GM19193 (cell line): Measurements from ENCODE around the gene IDI2.
A peak's percentile ranks its signal among the peaks of the same experiment; 100 is the strongest.

Source experiments
- POLR2A ChIP-seq: IDR thresholded peaks from 4 replicates; pipeline ENCODE4 v1.6.1; 2011; ENCODE audit not compliant: insufficient read depth, insufficient read length; ENCODE audit errors: extremely low read depth

The IDI2 gene

DNA sequence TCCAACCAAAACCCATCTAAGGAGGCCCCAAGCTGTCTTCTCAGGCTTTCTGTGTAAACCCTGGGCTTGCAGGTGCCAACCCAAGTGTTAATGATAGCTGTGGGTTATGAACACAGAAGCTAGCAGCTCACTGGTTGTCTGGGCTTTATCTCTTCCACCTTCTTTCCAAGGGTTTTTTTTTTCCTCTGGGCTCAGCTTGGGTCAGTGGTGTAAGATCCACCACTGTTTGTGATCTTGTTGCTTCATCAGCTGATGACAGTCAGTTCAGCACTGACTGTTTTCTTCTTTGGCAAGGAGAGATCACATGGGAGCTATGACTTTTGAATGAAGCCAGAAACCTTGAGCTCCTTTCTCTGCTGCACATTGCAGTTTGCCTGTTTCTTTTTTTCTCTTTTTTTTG is 32.8 kb downstream of the IDI2 start:
- no peak for TF ChIP-seq POLR2A

DNA sequence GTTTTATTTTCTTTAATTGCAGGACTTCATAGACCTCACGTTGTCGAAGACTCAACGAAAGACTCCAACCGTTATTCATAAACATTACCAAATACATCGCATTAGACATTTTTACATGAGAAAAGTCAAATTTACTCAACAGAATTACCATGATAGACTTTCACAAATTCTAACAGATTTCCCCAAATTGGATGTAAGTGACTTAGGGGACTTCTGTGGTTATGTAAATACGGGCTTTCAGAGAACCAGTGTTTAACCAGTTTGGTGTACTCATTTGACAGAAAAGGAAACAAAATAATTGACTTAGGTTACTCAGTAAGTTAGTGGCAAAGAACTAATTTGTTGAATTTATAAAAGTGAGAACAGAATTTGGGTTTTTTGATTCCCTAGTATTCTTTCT is 33.2 kb downstream of the IDI2 start:
- no peak for TF ChIP-seq POLR2A

DNA sequence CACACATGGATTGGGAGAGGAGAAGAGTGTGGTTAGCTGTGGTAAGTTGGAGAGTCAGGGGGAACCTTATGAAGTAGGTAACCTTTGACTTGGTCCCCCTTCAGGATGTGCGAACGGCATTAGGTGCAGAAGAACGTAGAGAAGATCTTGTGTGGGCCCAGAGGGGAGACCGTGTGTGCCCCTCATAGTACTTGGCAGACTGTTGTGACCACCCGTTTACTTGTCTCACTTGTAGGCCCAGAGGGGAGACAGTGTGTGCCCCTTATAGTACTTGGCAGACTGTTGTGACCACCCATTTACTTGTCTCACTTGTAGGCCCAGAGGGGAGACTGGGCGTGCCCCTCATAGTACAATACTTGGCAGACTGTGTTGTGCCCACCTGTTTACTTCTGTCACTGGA is 34.9 kb downstream of the IDI2 start:
- no peak for TF ChIP-seq POLR2A

DNA sequence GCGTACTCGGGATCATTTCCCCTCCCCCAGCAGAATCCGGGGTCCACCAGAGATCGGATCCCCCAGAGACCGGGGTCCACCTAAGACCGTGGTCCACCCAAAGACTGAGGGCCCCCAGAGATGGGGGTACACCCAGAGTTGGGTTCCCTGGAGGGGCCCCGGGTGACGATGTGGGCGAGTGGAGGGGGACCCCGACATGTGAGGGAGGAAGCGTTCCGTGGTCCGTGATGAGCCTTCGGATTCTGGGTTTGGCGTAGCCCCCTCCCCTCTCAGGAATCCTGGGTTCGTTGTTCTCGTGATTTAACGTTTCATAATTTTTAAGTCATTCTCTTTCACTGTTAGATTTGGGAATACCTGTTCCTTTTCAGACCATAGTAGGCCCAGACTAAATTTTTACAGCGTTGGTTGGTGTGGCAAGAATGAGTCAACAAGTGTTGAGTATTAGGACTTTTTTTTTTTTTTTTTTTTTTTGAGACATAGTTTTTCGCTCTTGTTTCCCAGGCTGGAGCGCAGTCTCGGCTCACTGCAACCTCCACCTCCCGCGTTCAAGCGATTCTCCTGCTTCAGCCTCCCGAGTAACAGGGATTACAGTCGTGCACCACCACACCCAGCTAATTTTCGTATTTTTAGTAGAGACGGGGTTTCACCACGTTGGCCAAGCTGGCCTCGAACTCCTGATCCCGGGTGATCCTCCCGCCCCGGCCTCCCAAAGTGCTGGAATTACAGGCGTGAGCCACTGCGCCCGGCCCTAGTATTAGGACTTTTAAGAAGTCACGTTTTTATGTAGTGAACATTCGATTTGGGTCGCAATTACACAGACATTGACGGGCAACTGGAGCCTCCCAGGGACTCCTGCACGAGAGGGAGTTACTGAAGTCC is 36.8 kb downstream of the IDI2 start:
- no peak for TF ChIP-seq POLR2A

GRCh38 chr10:987870-988666 is 37.6 kb downstream of the IDI2 start, which contains the start of gene GTPBP4:
GTPBP4 (plus strand) TSS chr10:988434; CDS start chr10:988480, 46 bp downstream.
- TF ChIP-seq POLR2A: peak; percentile 86

DNA sequence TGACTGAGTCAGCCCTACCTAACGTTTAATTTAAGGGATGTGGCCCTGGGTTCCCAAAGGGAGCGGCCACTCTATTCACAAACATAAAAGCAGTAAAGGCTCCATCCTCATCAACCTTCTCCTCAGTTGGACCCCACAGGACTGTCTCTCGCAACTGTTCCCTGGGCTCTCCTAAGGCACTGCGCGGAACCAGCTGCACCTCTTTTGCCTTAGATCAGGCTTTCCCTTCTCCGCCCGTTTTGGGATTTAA is 38.1 kb downstream of the IDI2 start:
- TF ChIP-seq POLR2A: no peak

- no peak for TF ChIP-seq POLR2A
Observed at GRCh38 chr10:986881-987619, 38.6 kb downstream of the IDI2 start.

GRCh38 chr10:986137-986825 is 39.4 kb downstream of the IDI2 start:
- TF ChIP-seq POLR2A: no peak

DNA sequence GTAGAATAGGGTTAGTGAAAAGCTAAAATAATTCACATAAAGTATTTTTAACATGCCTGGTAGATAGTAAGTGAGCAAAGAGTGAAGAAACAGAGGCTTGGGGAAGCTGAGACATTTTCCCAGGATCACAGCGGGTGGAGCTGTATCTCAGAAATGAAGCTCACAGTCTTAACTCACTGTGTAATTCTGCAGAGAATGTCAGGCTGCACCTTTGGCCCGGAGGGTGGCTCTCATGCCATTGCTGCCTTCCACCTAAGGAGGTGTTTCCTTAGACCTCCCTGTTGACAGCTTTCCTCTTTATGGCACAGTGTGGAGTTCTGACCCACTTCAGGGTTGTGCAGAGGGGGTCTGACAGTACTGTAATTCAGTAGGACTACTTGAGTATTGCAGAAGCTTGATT is 40.3 kb downstream of the IDI2 start:
- no peak for TF ChIP-seq POLR2A

GRCh38 chr10:983971-984655 is 41.5 kb downstream of the IDI2 start:
- no peak for TF ChIP-seq POLR2A

DNA sequence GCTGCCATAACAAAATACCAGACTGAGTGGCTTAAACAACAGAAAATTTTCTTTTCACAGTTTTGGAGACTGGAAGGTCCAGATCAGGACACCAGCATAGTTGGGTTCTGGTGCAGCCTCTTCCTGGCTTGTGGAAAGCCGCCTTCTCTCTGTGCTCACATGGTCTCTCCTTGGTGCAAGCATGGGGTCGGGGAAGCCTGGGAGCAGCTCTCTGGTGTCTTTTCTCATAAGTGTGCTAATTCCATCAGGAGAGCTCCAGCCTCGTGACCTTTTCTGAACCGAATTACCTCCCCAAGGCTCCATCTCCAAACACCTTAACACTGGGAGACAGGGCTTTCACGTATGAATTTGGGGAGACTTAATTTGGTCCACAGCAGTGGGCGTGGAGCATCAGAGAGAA is 42.3 kb downstream of the IDI2 start:
- TF ChIP-seq POLR2A: no peak

- TF ChIP-seq POLR2A: no peak
Observed at GRCh38 chr10:980468-981093, 45.1 kb downstream of the IDI2 start.

- no peak for TF ChIP-seq POLR2A
Observed at GRCh38 chr10:978826-979421, 46.7 kb downstream of the IDI2 start.
